Neural cell (in vitro differentiated cells): ENCODE measurements around the gene TACC2.

ENCODE experiments used
- EZH2 ChIP-seq: fragments of 200-600, 300-800 bp; shearing (Covaris generic), sonication (generic); IDR thresholded peaks from 2 replicates; pipeline ENCODE4 v1.6.1; 2014; ENCODE audit warnings: antibody characterized with exemption, low read length, borderline replicate concordance, mild to moderate bottlenecking; ENCODE audit not compliant: insufficient read depth, poor library complexity, severe bottlenecking
- SMC3 ChIP-seq: fragments of 450-650 bp; conservative IDR thresholded peaks from 2 replicates; pipeline ENCODE4 v1.6.1; 2014; ENCODE audit warnings: antibody characterized with exemption, mild to moderate bottlenecking, moderate library complexity; ENCODE audit not compliant: poor library complexity
- TAF1 ChIP-seq: IDR thresholded peaks from 2 replicates; pipeline ENCODE4 v1.6.1; 2012; ENCODE audit warnings: low read depth
- TF ChIP-seq, protein P1 (sequence below): fragments of 450-650 bp; IDR thresholded peaks from 2 replicates; pipeline ENCODE4 v1.5.1; 2014; ENCODE audit warnings: antibody characterized with exemption, mild to moderate bottlenecking, moderate library complexity; ENCODE audit not compliant: poor library complexity, severe bottlenecking

DNA sequence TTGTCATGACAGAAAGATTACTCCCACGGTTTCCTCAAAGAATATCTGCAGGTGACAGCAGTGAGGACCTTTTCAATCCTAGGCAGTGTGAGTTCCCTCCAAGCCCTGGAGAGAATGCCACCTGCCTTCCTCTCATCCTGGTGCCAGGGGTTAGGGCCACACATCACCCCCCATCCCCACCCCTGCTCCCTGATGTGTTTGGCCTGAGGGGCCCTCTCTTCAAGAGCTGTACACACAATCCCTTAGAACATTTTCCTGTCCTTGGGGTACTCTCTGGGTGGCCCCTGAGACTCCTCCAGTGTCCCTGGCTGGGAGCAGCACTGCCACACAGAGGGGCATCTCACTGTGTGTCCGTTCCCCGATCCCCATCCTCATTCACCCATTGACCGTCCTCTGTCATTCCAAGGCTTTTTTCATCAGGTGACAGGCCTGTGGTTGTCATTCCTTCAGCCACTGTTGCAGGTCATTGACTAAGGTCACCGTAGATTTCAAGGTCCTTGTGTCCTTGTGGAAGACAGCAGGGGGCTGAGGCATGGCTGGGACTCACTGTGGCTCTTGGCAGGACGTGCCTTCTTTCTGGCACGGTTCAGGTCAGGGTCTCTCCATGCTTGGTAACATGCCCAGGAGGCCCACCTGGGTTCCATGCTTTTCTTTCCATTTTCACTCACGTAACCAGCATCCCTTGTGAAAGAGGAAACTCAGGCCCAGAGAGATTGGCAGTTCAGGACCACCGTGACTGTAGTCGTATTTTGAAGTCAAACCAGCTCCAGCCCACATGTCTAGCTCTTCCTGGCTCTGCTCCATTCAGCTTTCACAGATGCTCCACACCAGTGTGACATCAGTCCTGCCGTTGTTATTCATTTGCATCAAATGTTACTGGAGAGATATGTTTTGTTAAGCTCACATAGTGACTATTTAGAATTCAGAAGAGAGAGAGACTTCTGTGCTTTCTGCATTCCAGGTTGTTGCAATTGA is 255.3 kb downstream of the TACC2 start:
- TF ChIP-seq, protein P1, sequence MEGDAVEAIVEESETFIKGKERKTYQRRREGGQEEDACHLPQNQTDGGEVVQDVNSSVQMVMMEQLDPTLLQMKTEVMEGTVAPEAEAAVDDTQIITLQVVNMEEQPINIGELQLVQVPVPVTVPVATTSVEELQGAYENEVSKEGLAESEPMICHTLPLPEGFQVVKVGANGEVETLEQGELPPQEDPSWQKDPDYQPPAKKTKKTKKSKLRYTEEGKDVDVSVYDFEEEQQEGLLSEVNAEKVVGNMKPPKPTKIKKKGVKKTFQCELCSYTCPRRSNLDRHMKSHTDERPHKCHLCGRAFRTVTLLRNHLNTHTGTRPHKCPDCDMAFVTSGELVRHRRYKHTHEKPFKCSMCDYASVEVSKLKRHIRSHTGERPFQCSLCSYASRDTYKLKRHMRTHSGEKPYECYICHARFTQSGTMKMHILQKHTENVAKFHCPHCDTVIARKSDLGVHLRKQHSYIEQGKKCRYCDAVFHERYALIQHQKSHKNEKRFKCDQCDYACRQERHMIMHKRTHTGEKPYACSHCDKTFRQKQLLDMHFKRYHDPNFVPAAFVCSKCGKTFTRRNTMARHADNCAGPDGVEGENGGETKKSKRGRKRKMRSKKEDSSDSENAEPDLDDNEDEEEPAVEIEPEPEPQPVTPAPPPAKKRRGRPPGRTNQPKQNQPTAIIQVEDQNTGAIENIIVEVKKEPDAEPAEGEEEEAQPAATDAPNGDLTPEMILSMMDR = no peak
- TF ChIP-seq SMC3 = no peak
- no peak for TF ChIP-seq TAF1
- no peak for TF ChIP-seq EZH2
